ENCODE results near the gene DEPP1.
A peak's percentile ranks its signal among the peaks of the same experiment; 100 is the strongest.

Gene DEPP1

DNA sequence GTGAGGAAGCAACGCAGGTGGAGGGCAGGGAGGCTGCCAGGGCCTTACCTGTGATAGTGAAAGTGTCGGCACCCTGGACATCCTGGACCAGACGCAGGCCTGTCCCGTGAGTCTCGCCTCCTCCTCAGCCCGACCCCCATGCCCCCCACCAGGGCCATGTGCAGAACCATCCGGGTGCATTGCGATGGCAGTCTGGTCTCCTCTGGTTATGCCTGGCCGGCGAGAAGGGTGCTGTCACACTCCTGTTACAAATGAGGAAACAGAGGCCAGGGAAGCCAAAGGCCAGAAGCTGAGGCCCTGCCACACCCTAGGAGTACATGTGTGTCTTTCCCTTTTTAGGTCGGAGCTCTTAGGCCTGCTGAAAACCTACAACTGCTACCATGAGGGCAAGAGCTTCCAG is 7.2 kb downstream of the DEPP1 start:
- H3K27ac ChIP-seq (replicated peaks): no peak overlapping the region; the same call in 1 of the 2 replicates
- no peaks in the 10 kb centered on the region for H3K27me3 ChIP-seq (ENCODE audit: insufficient read depth, poor library complexity, severe bottlenecking)
- DNase-seq (ENCODE audit: low read depth in 1 of 2, low spot score in 1 of 2): no peak
- no peak overlapping the region for H3K4me3 ChIP-seq (replicated peaks; ENCODE audit: insufficient read depth, low read length)
- no peak for TF ChIP-seq POLR2AphosphoS5 (IDR thresholded peaks at IDR 0.05; ENCODE audit: low read depth)
- TF ChIP-seq, protein P1, sequence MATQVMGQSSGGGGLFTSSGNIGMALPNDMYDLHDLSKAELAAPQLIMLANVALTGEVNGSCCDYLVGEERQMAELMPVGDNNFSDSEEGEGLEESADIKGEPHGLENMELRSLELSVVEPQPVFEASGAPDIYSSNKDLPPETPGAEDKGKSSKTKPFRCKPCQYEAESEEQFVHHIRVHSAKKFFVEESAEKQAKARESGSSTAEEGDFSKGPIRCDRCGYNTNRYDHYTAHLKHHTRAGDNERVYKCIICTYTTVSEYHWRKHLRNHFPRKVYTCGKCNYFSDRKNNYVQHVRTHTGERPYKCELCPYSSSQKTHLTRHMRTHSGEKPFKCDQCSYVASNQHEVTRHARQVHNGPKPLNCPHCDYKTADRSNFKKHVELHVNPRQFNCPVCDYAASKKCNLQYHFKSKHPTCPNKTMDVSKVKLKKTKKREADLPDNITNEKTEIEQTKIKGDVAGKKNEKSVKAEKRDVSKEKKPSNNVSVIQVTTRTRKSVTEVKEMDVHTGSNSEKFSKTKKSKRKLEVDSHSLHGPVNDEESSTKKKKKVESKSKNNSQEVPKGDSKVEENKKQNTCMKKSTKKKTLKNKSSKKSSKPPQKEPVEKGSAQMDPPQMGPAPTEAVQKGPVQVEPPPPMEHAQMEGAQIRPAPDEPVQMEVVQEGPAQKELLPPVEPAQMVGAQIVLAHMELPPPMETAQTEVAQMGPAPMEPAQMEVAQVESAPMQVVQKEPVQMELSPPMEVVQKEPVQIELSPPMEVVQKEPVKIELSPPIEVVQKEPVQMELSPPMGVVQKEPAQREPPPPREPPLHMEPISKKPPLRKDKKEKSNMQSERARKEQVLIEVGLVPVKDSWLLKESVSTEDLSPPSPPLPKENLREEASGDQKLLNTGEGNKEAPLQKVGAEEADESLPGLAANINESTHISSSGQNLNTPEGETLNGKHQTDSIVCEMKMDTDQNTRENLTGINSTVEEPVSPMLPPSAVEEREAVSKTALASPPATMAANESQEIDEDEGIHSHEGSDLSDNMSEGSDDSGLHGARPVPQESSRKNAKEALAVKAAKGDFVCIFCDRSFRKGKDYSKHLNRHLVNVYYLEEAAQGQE (IDR thresholded peaks at IDR 0.05; ENCODE audit: insufficient replicate concordance, low read depth): no peak

DNA sequence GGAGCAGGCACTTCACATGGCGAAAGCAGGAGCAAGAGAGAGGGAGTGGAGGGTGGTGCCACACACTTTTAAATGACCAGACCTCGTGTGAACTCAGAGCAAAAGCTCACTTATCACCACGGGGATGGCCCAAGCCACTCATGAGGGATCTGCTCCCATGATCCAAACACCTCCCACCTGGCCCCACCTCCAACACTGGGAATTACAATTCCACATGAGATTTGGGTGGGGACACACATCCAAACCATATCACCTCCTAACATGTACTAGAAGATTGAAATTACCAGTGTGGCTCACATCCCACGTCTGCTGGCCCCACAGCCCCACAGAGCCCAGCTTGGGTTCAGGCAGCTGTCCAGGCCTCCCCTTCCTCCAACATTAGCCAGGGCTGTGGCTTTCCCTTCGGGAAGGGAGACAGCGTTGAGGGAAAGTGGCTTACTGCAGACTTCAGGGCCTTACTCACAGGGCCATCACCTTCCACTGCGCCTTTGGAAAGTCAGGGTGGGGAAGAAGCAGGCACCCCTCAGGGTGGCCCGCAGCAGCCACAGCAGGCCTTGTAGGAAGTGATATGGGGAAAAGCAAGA is 7.7 kb downstream of the DEPP1 start:
- H3K27me3 ChIP-seq (ENCODE audit: insufficient read depth, poor library complexity, severe bottlenecking): no peaks in the 10 kb centered on the region
- H3K27ac ChIP-seq (replicated peaks): peak overlapping the region; percentile 18
- no peak for DNase-seq (ENCODE audit: low read depth in 1 of 2, low spot score in 1 of 2)
- TF ChIP-seq SPI1 (IDR thresholded peaks at IDR 0.05; ENCODE audit: borderline replicate concordance, low read depth): no peak
- TF ChIP-seq CTCF (IDR thresholded peaks at IDR 0.05; ENCODE audit: insufficient read depth, low read length): no peak
- no peak for TF ChIP-seq GABPA (IDR thresholded peaks at IDR 0.05; ENCODE audit: low read depth)
- TF ChIP-seq POLR2AphosphoS5 (IDR thresholded peaks at IDR 0.05; ENCODE audit: low read depth): no peak
- TF ChIP-seq, protein P1 (IDR thresholded peaks at IDR 0.05; ENCODE audit: insufficient replicate concordance, low read depth): no peak
- no peak overlapping the region for H3K4me3 ChIP-seq (replicated peaks; ENCODE audit: insufficient read depth, low read length)

GRCh38 chr10:44969854-44970253 is 8.8 kb downstream of the DEPP1 start:
- Histone ChIP-seq H3K27me3 (ENCODE audit: insufficient read depth, poor library complexity, severe bottlenecking) (no peaks in the 10 kb centered on the region), H3K4me3 (replicated peaks; ENCODE audit: insufficient read depth, low read length) (no peak overlapping the region), H3K27ac (replicated peaks) (peak overlapping the region; percentile 97)
- no peak for TF ChIP-seq GABPA (IDR thresholded peaks at IDR 0.05; ENCODE audit: low read depth)
- TF ChIP-seq SPI1 (IDR thresholded peaks at IDR 0.05; ENCODE audit: borderline replicate concordance, low read depth): no peak
- no peak for DNase-seq (ENCODE audit: low read depth in 1 of 2, low spot score in 1 of 2)

DNA sequence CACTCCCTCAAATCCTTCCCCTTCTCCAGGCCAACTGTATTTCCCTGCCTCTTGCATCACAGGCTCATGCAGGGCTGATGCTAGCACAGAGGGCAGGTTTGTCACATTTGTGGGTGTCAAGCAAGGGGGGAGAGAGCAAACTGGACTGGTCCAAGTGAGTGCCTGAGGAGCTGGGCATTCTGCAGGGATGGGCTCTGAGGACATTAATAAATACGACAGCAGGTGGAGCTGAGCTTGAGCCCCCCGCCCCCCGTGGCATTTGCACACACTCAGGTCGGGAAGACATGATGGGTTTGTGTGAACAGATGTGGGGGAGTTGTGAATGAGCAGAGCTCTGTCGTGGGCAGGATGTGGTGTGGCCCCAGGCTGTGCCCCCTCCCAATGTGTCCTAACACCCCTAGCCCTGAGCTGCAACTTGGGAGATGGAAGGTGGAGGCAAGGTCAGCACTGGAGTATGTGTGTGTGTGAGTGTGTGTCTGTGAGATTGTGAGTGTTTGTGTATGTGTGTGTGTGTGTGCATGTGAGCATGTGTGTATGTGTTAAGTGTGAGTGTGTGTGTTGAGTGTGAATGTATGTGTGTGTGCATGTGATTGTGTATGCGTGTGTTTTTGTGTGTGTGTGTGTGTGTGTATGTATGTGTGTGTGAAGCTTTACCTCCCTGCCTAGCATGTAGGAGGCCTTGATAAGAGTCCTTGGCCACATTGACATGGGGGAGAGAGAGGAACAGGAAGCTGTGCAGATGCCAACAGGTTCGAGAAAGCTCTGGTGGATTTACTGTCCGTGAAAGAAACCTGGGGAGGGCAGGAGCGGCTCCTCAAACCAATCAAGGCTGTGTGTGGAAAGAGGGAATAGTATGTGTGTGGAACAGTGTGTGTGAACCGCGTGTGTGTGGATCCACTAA is 9.9 kb downstream of the DEPP1 start:
- H3K27me3 ChIP-seq (ENCODE audit: insufficient read depth, poor library complexity, severe bottlenecking): no peaks in the 10 kb centered on the region
- peak; percentile 62; the same call in 1 of the 2 replicates for TF ChIP-seq SPI1 (IDR thresholded peaks at IDR 0.05; ENCODE audit: borderline replicate concordance, low read depth)
- peak; percentile 87 for TF ChIP-seq POLR2AphosphoS5 (IDR thresholded peaks at IDR 0.05; ENCODE audit: low read depth)
- no peak for TF ChIP-seq GABPA (IDR thresholded peaks at IDR 0.05; ENCODE audit: low read depth)
- H3K27ac ChIP-seq (replicated peaks): peak overlapping the region; percentile 97
- peak; percentile 85 to 89 for DNase-seq (ENCODE audit: low read depth in 1 of 2, low spot score in 1 of 2)
- no peak overlapping the region for H3K4me3 ChIP-seq (replicated peaks; ENCODE audit: insufficient read depth, low read length)

DNA sequence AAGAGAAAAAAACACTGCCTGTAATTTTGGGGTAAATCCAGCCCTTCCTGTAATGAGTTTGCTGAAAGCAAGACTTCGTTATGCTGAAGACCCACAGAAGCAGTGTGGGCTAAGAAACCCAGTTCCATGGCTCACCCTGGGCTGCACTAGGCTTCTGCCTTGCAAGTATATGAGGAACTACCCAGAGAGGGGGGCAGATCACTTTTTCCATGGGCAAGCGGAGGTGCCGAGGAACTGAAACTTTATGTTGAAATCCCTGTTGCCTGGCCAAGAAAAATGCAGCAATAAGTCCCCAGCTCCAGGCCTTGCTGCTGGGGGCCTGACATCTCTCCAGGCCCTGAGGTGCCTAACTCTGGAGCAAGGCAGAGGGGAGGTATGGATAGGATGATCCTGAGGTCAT is 10.5 kb downstream of the DEPP1 start:
- no peaks in the 10 kb centered on the region for H3K27me3 ChIP-seq (ENCODE audit: insufficient read depth, poor library complexity, severe bottlenecking)
- DNase-seq (ENCODE audit: low read depth in 1 of 2, low spot score in 1 of 2): peak; percentile 95 to 98
- peak overlapping the region; percentile 97 for H3K27ac ChIP-seq (replicated peaks)
- no peak overlapping the region for H3K4me3 ChIP-seq (replicated peaks; ENCODE audit: insufficient read depth, low read length)
- TF ChIP-seq GABPA (IDR thresholded peaks at IDR 0.05; ENCODE audit: low read depth) (no peak), CTCF (IDR thresholded peaks at IDR 0.05; ENCODE audit: insufficient read depth, low read length) (no peak), SPI1 (IDR thresholded peaks at IDR 0.05; ENCODE audit: borderline replicate concordance, low read depth) (peak; percentile 86; the same call in 1 of the 2 replicates), POLR2AphosphoS5 (IDR thresholded peaks at IDR 0.05; ENCODE audit: low read depth) (peak; percentile 9; the same call in 1 of the 2 replicates)
- TF ChIP-seq, protein P1 (IDR thresholded peaks at IDR 0.05; ENCODE audit: insufficient replicate concordance, low read depth): peak; percentile 56

Measured in HL-60 (cell line).